ENCODE measurements around the gene NUPR2. TPM values are rescaled to one million over a fixed set of nuclear protein-coding genes. Genes with fewer than 3 reads are reported as not detected.

NUPR2 gene
- total and polyA plus RNA-seq, 9 of the 15 experiments (the other 6 are each of a cell fraction or from before 2014, with no cell fraction given) = not detected

- TF ChIP-seq TAF15 (IDR thresholded peaks at IDR 0.05; ENCODE audit: low read depth, low read length) = no peak
- no peak for TF ChIP-seq YBX1 (IDR thresholded peaks at IDR 0.05)
- TF ChIP-seq ZBTB2 (IDR thresholded peaks at IDR 0.05) = no peak
- no peak for TF ChIP-seq ZNF76 (CRISPR knock-in tag; IDR thresholded peaks at IDR 0.05; ENCODE audit: borderline replicate concordance)
- TF ChIP-seq SMARCC2 (IDR thresholded peaks at IDR 0.05; ENCODE audit: low read depth) = no peak
- TF ChIP-seq HBP1 (CRISPR knock-in tag; IDR thresholded peaks at IDR 0.05) = no peak
- TF ChIP-seq VEZF1 (CRISPR knock-in tag; IDR thresholded peaks at IDR 0.05) = no peak
- no peak for TF ChIP-seq RBM39 (optimal IDR thresholded peaks at IDR 0.05; ENCODE audit: low read depth, low read length)
- TF ChIP-seq POLR2AphosphoS2 (IDR thresholded peaks at IDR 0.05; ENCODE audit: low read length) = 0 out of 2 replicates have a peak, but pooled peaks have one; percentile 46
- TF ChIP-seq CREB1 (IDR thresholded peaks at IDR 0.05) = peak; percentile 75
- TF ChIP-seq CREB1 (CRISPR knock-in tag; IDR thresholded peaks at IDR 0.05) = peak; percentile 89
- TF ChIP-seq NFYB (IDR thresholded peaks at IDR 0.05; ENCODE audit: extremely low read depth, insufficient read length) = peak; percentile 93
- TF ChIP-seq FOXO4 (CRISPR knock-in tag; IDR thresholded peaks at IDR 0.05) = no peak
- TF ChIP-seq ZNF398 (CRISPR knock-in tag; IDR thresholded peaks at IDR 0.05) = no peak
- TF ChIP-seq ZBTB1 (CRISPR knock-in tag; IDR thresholded peaks at IDR 0.05; ENCODE audit: borderline replicate concordance, low read depth) = no peak; the same call in 1 of the 2 replicates
- no peak for TF ChIP-seq GABPB2 (CRISPR knock-in tag; conservative IDR thresholded peaks at IDR 0.05)
- TF ChIP-seq NFXL1 (CRISPR knock-in tag; IDR thresholded peaks at IDR 0.05) = no peak
- TF ChIP-seq CBFA2T3 (IDR thresholded peaks at IDR 0.05) = no peak
- TF ChIP-seq PREB (CRISPR knock-in tag; IDR thresholded peaks at IDR 0.05) = no peak
Observed at GRCh38 chr7:56106108-56107073, 9.8 kb downstream of the NUPR2 start, which contains the start of gene CHCHD2 (continued).
